Activated naive CD4-positive, alpha-beta T cell treated with anti-CD3 and anti-CD28 coated beads for 36 hours (primary cell): ENCODE results near the gene NDOR1. TPM values are rescaled to one million over a fixed set of nuclear protein-coding genes. Genes with fewer than 3 reads are reported as not detected.

Source experiments
- CTCF ChIA-PET: fragments of 350-600 bp; sonication (Branson Sonifier 250); formaldehyde crosslinking; loops from one replicate; lab custom pipeline; 2021; ENCODE audit warnings: antibody characterized with exemption; lab: Charles Lee
- DNase-seq: peaks from one replicate; pipeline ENCODE4 v3.0.0-alpha.2; 2020
- H3K27ac Mint-ChIP-seq: one replicate; pipeline ENCODE4 v1.8.0; 2021; ENCODE audit warnings: mild to moderate bottlenecking, mixed read lengths
- H3K27me3 Mint-ChIP-seq: one replicate; pipeline ENCODE4 v1.8.0; 2021; ENCODE audit warnings: low read depth, mixed read lengths
- H3K36me3 Mint-ChIP-seq: one replicate; pipeline ENCODE4 v1.8.0; 2021; ENCODE audit warnings: low read depth, mixed read lengths
- H3K4me1 Mint-ChIP-seq: one replicate; pipeline ENCODE4 v1.8.0; 2021; ENCODE audit warnings: low read depth, mixed read lengths
- H3K4me3 Mint-ChIP-seq: one replicate; pipeline ENCODE4 v1.8.0; 2021; ENCODE audit warnings: mild to moderate bottlenecking, moderate library complexity, mixed read lengths
- H3K9me3 Mint-ChIP-seq: one replicate; pipeline ENCODE4 v1.8.0; 2021; ENCODE audit warnings: mixed read lengths
- intact Hi-C: fragments of 100-400 bp; cut with micrococcal nuclease; formaldehyde crosslinking; loops from one replicate; pipeline ENCODE4 v1.15.1; 2023
- total RNA-seq, 2 experiments: library from RNA; stranded (reverse); gene quantifications; one replicate each; pipeline ENCODE4 v1.2.3, GENCODE V29; 2021

NDOR1 gene
- total RNA-seq, 2 experiments from 2014 or later = 25.3 to 26.1 TPM

DNA sequence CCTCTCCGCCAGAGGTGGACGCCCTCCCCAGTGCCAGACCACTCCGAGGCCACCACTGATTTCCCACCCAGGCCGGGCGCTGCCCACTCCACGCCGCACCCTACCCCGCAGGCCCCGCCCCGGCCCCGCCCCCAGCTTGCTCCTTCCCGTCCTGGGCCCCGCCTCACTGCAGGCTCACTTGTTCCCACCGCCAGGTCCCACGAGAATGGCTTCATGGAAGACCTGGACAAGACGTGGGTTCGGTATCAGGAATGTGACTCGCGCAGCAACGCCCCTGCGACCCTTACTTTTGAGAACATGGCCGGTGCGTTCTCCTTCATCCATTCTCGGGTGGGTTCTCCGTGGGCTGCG, 42.2 kb upstream of the NDOR1 start:
- intact Hi-C loops = no loop called here

DNA sequence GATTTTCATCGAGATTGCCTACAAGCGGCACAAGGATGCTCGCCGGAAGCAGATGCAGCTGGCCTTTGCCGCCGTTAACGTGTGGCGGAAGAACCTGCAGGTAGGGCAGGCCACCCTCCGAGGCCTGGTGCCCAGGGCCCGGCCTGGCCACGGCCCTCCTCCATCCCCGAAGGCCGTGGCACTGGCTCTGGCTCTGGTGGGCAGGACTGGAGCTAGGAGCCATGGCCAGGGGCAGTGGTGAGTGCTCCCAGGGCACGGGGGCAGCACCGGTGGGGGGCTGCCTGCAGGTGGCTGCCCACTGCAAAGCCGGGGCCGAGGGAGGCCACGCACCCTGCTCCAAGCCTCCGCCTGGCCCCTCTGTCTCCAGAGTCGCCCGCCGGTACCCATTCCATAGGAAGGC, 41.7 kb upstream of the NDOR1 start:
- no peaks in the 10 kb centered on the region for H3K36me3 Mint-ChIP-seq
- H3K9me3 Mint-ChIP-seq = no peaks in the 10 kb centered on the region
- no peak for DNase-seq
- intact Hi-C loops = no loop called here
- CTCF ChIA-PET = no interaction called here
- no peak overlapping the region for H3K27ac Mint-ChIP-seq
- peaks cover 5% of the 10 kb centered on the region for H3K4me1 Mint-ChIP-seq
- peaks cover 29% of the 10 kb centered on the region for H3K27me3 Mint-ChIP-seq
- H3K4me3 Mint-ChIP-seq = no peak overlapping the region

More for the DNA sequence above, 42.2 kb upstream of the NDOR1 start:
- no peak overlapping the region for H3K27ac Mint-ChIP-seq
- H3K9me3 Mint-ChIP-seq = no peaks in the 10 kb centered on the region
- H3K36me3 Mint-ChIP-seq = no peaks in the 10 kb centered on the region
- peaks cover 5% of the 10 kb centered on the region for H3K4me1 Mint-ChIP-seq
- CTCF ChIA-PET = no interaction called here
- H3K4me3 Mint-ChIP-seq = no peak overlapping the region
- H3K27me3 Mint-ChIP-seq = peaks cover 29% of the 10 kb centered on the region
- no peak for DNase-seq

DNA sequence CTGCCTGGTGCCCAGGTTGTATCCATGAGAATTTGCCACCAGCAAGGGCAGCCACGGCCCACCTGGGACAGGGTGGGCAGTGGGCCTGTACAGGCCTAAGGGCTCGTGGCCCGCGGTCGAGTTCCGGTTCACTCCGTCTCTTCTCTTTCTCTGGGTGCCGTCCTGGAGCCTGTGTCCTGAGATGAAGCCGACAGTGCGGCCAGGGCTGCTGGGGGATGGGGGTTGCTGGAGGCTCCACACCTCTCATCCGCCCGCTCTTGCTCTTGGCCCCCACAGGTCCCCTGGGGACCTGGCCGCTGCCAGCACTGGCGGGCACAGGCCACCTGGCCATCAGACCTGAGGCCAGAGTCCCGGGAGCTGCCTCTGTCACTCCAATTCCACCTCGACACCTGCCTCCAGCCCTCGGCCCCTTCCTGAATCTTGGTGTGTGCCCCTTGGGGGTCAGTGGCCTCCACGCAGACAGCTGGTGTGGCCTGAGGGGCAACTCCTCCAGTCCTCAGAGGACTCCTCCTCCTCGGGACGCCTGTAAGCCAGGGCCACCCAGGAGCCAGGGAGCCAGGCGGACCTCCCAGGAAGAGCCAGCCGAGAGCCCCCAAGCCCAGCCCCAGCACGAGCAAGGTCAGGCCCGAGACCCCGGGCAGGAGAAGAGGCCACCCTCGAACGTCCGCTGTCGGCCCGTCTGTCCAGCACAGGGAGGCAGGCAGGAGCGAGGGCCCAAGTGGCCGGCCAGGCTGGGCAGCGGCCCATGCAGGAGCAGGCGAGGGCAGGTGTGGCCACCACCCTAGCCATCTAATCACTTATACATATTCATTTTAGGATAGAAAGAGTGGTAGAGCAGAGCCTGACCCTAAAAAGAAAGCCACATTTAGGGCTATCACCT, 40.9 kb upstream of the NDOR1 start:
- no peak overlapping the region for H3K4me3 Mint-ChIP-seq
- H3K9me3 Mint-ChIP-seq = no peaks in the 10 kb centered on the region
- peaks cover 23% of the 10 kb centered on the region for H3K27me3 Mint-ChIP-seq
- no peak for DNase-seq
- no peak overlapping the region for H3K27ac Mint-ChIP-seq
- H3K4me1 Mint-ChIP-seq = peaks cover 1% of the 10 kb centered on the region
- H3K36me3 Mint-ChIP-seq = no peaks in the 10 kb centered on the region
- intact Hi-C loops = no loop called here
- CTCF ChIA-PET = no interaction called here

DNA sequence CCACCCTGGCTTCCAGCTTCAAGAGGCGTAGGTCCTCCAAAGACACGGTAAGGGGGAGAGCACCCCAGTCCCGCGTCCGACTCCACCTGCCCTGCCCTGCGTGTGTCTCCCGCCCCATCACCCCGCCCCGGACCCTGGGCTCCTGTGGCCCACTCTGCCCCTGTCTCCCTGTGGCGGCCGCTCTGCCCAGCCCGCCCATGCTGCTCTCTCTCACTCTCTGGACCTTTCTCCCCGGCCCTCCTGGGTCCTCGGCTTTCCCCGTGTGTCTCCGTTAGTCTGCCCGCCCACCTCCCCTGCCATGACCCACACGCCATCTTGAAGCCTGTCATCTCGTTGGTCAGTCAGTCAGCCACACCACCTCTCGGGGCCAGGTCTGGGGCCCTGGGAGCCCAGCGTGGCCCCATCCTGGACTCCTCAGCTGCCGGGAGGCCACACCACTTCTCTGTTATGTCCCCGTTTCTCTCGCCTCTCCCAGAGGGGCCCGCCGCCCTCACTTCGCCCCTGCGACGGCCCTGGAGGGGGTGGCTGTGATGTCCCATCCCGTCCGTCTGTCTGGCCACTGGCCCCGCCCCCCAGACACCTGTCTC, 40.2 kb upstream of the NDOR1 start:
- no peaks in the 10 kb centered on the region for H3K36me3 Mint-ChIP-seq
- H3K27ac Mint-ChIP-seq = no peak overlapping the region

DNA sequence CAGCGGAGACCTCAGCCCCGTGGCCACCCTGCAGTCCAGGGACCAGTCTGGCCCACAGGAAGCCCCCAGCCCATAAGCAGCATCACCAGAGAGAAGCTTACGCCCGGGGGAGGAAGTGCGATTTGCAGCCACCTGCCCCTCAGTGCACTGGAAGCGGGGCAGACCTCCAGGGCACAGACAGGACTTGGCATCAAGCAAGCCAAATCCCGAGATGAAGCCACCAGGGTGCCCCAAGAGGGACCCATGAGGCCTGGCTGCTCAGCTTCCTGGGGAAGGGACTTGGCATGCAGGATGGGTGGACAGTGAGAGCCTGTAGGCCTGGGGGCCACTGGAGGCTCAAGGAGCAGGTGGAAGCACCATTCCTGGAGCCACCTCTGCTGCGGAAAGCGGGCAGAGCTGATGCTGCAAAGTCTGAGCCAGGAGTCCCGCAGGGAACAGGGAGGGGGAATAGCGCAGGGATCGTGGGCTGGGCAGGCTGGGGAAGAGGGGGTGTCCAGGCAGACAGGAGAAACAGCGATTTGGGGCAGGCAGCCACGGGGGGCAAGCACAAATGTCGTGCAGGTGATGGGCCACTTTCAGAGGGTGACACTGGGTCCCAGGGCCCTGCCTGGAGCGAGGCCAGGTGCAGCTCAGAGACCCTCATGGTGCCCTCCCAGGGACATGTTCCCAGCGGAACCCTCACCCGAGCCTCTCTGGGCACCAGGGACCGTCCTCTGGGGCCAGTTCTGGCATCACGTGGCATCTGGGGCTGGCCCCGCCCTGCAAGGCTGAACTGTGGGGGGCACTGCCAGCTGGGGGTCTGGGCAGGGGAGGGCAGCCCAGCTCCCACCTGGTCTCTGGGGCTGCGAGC, 38.9 kb upstream of the NDOR1 start:
- peaks cover 29% of the 10 kb centered on the region for H3K27me3 Mint-ChIP-seq
- H3K27ac Mint-ChIP-seq = no peak overlapping the region
- H3K9me3 Mint-ChIP-seq = no peaks in the 10 kb centered on the region
- H3K4me3 Mint-ChIP-seq = no peak overlapping the region
- no peaks in the 10 kb centered on the region for H3K36me3 Mint-ChIP-seq
- intact Hi-C loops = no loop called here
- CTCF ChIA-PET = no interaction called here
- no peak for DNase-seq
- H3K4me1 Mint-ChIP-seq = peaks cover 1% of the 10 kb centered on the region

More for the DNA sequence above, 40.2 kb upstream of the NDOR1 start:
- H3K9me3 Mint-ChIP-seq = no peaks in the 10 kb centered on the region
- H3K27me3 Mint-ChIP-seq = peaks cover 22% of the 10 kb centered on the region
- intact Hi-C loops = no loop called here
- CTCF ChIA-PET = no interaction called here
- DNase-seq = no peak
- H3K4me3 Mint-ChIP-seq = no peak overlapping the region
- H3K4me1 Mint-ChIP-seq = peaks cover 1% of the 10 kb centered on the region

DNA sequence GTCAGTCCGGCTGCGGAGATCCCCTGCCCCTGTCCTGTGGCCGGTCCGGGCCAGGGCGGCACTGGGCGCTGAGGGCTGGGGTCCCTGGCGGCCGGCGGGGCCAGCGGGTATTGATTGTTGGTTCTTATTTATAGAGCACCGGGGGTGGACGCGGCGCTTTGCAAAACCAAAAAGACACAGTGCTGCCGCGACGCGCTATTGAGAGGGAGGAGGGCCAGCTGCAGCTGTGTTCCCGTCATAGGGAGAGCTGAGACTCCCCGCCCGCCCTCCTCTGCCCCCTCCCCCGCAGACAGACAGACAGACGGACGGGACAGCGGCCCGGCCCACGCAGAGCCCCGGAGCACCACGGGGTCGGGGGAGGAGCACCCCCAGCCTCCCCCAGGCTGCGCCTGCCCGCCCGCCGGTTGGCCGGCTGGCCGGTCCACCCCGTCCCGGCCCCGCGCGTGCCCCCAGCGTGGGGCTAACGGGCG, 38.2 kb upstream of the NDOR1 start:
- Mint-ChIP-seq H3K9me3 (no peaks in the 10 kb centered on the region), H3K36me3 (no peaks in the 10 kb centered on the region), H3K4me1 (peaks cover 1% of the 10 kb centered on the region), H3K27me3 (peaks cover 26% of the 10 kb centered on the region), H3K4me3 (no peak overlapping the region), H3K27ac (no peak overlapping the region)
- CTCF ChIA-PET = no interaction called here
- intact Hi-C loops = no loop called here
- DNase-seq = no peak

DNA sequence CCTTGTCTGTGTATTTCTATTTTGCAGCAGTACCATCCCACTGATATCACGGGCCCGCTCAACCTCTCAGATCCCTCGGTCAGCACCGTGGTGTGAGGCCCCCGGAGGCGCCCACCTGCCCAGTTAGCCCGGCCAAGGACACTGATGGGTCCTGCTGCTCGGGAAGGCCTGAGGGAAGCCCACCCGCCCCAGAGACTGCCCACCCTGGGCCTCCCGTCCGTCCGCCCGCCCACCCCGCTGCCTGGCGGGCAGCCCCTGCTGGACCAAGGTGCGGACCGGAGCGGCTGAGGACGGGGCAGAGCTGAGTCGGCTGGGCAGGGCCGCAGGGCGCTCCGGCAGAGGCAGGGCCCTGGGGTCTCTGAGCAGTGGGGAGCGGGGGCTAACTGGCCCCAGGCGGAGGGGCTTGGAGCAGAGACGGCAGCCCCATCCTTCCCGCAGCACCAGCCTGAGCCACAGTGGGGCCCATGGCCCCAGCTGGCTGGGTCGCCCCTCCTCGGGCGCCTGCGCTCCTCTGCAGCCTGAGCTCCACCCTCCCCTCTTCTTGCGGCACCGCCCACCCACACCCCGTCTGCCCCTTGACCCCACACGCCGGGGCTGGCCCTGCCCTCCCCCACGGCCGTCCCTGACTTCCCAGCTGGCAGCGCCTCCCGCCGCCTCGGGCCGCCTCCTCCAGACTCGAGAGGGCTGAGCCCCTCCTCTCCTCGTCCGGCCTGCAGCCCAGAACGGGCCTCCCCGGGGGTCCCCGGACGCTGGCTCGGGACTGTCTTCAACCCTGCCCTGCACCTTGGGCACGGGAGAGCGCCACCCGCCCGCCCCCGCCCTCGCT, 37.5 kb upstream of the NDOR1 start:
- H3K9me3 Mint-ChIP-seq = no peaks in the 10 kb centered on the region
- no peak overlapping the region for H3K27ac Mint-ChIP-seq
- no peak for DNase-seq
- no peaks in the 10 kb centered on the region for H3K36me3 Mint-ChIP-seq
- H3K4me1 Mint-ChIP-seq = peaks cover 1% of the 10 kb centered on the region
- peaks cover 26% of the 10 kb centered on the region for H3K27me3 Mint-ChIP-seq
- intact Hi-C loops = no loop called here
- no peak overlapping the region for H3K4me3 Mint-ChIP-seq
- CTCF ChIA-PET = no interaction called here

DNA sequence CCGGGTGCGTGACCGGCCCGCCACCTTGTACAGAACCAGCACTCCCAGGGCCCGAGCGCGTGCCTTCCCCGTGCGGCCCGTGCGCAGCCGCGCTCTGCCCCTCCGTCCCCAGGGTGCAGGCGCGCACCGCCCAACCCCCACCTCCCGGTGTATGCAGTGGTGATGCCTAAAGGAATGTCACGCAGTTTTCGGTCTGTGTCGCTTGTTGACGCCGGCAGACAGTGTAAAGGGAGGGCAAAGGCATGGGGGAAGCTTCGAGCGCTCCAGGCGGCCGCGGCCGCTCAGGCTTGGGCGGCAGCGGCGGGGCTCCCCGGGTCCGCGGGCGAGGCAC, 37.0 kb upstream of the NDOR1 start:
- H3K4me1 Mint-ChIP-seq = peaks cover 4% of the 10 kb centered on the region
- H3K27me3 Mint-ChIP-seq = peaks cover 27% of the 10 kb centered on the region
- DNase-seq = no peak
- no peaks in the 10 kb centered on the region for H3K36me3 Mint-ChIP-seq
- intact Hi-C loops = no loop called here
- CTCF ChIA-PET = no interaction called here
- no peak overlapping the region for H3K4me3 Mint-ChIP-seq
- no peaks in the 10 kb centered on the region for H3K9me3 Mint-ChIP-seq
- no peak overlapping the region for H3K27ac Mint-ChIP-seq

DNA sequence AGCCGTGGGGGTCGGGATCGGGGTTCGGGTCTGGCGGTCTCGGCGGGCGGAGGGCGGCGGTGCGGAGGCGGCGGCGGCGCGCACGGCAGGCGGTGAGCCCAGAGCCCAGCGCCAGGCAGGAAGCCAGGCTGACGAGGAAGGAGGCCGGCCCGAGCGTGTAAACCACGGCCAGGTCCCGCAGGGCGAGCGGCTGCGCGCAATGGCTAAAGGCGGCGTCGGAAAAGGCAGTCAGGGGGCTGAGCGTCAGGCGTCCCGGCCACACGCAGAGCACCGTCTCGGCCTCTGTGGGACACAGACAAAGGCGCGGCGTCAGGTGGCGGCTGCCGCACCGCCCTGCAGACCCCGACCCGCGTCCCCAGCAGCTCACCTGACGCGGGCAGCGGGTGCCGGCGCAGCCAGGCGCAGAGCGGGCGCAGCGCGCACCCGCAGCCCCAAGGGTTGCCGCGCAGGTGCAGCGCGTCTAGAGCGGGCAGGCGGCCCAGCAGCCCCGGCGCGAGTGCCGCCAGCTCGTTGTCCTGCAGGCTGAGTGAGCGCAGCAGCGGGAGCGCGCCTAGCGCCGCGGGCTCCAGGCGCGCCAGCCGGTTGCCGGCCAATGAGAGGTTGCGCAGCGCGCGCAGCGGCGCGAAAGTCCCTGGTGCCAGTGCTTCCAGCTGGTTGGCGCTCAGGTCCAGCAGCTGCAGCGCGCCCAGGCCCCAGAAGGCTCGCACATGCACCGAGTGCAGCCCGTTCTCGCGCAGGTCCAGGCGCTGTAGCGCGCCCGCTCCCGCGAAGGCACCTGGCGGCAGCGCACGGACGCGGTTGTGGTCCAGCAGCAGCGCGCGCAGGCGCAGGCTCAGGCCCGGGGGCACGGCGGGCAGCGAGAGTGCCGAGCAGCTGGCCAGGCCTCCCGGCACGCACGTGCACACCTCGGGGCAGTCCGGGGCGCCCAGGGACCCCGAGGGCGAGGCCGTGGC, 36.3 kb upstream of the NDOR1 start:
- Mint-ChIP-seq H3K4me3 (peak overlapping the region; percentile 45), H3K27ac (no peak overlapping the region), H3K9me3 (no peaks in the 10 kb centered on the region), H3K36me3 (no peaks in the 10 kb centered on the region), H3K4me1 (peaks cover 4% of the 10 kb centered on the region), H3K27me3 (peaks cover 25% of the 10 kb centered on the region)
- DNase-seq = no peak
- CTCF ChIA-PET = no interaction called here
- intact Hi-C loops = no loop called here

DNA sequence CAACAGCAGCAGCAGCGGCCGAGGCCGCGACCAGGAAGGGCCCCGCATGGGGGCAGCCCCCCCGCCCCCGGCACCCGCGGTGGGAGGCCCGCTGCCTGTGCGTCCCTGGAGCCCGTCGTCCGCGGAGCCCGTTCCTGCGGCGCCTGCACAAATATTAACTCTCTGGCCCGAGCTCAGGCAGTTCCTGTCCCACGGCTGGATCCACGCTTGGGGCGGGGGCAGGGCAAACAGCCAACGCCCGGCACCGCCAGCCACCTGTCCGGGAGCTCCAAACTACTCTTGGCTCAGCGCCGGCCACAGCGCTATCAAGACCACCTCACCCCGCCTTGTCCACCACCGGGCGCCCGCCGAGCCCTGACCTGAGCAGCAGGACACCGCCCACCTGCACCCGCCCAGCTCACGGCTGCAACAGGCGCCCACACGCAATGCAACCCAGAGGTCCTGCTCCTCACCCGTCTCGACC, 35.6 kb upstream of the NDOR1 start, which contains the start of gene LRRC26:
TSS of gene LRRC26 (minus strand) at position 156 of the 463 bp plus-strand sequence. CDS start at position 48, 108 bp downstream.
- no peak within 1 kb of the TSS for H3K27ac Mint-ChIP-seq
- peaks cover 7% of the 10 kb centered on the region for H3K4me1 Mint-ChIP-seq
- intact Hi-C loops = loop anchor here (2.0 to 5.0 kb wide), 2 partner anchors 43 to 119 kb away; no protein-coding TSS in a partner anchor
- H3K9me3 Mint-ChIP-seq = no peaks in the 10 kb centered on the region
- peaks cover 24% of the 10 kb centered on the region for H3K27me3 Mint-ChIP-seq
- H3K36me3 Mint-ChIP-seq = no peaks in the 10 kb centered on the region
- peak within 1 kb of the TSS; percentile 45 for H3K4me3 Mint-ChIP-seq
- CTCF ChIA-PET = no interaction called here
- no peak for DNase-seq
